ACC112 (cell line): ENCODE results near the gene NLGN1.

Experiments used
- H2AFZ ChIP-seq: fragments of 200-600 bp; sonication (generic); one replicate; pipeline ENCODE4 v1.6.0; 2017; ENCODE audit warnings: antibody characterized with exemption, low read length; ENCODE audit not compliant: unreplicated experiment
- H3K27ac ChIP-seq: fragments of 200-600 bp; sonication (generic); 2 replicates; pipeline ENCODE4 v1.5.1; 2014; ENCODE audit warnings: low read depth, mild to moderate bottlenecking, antibody characterized with exemption, low read length, moderate library complexity
- H3K27me3 ChIP-seq: fragments of 200-600 bp; sonication (generic); 2 replicates; pipeline ENCODE4 v1.6.1; 2014; ENCODE audit warnings: mild to moderate bottlenecking, antibody characterized with exemption, low read length, moderate library complexity, mixed read lengths; ENCODE audit not compliant: insufficient read depth
- H3K36me3 ChIP-seq: fragments of 200-600 bp; sonication (generic); 2 replicates; pipeline ENCODE4 v1.6.1; 2016; ENCODE audit warnings: mild to moderate bottlenecking, antibody characterized with exemption, low read length, moderate library complexity, mixed read lengths; ENCODE audit not compliant: insufficient read depth
- H3K4me1 ChIP-seq: fragments of 200-600 bp; sonication (generic); one replicate; pipeline ENCODE4 v1.6.1; 2016; ENCODE audit warnings: low read length, mixed read lengths; ENCODE audit not compliant: insufficient read depth, unreplicated experiment, control insufficient read depth
- H3K4me3 ChIP-seq: fragments of 200-600 bp; sonication (generic); 2 replicates; pipeline ENCODE4 v1.5.1; 2014; ENCODE audit warnings: mild to moderate bottlenecking, low read depth, low read length
- H3K79me2 ChIP-seq: fragments of 200-600 bp; sonication (generic); one replicate; pipeline ENCODE4 v1.6.0; 2016; ENCODE audit warnings: low read length; ENCODE audit not compliant: control insufficient read depth, unreplicated experiment, insufficient read depth

Gene NLGN1

GRCh38 chr3:173826901-173827609 is 429.5 kb downstream of the NLGN1 start:
- H3K4me3 ChIP-seq: no peak overlapping the region
- no peaks in the 10 kb centered on the region for H3K79me2 ChIP-seq
- H3K4me1 ChIP-seq: peaks cover 9% of the 10 kb centered on the region
- H3K27ac ChIP-seq: no peak overlapping the region
- no peaks in the 10 kb centered on the region for H3K36me3 ChIP-seq
- H3K27me3 ChIP-seq: no peaks in the 10 kb centered on the region
- H2AFZ ChIP-seq: peak overlapping the region; percentile 38

GRCh38 chr3:173838644-173839043 is 441.1 kb downstream of the NLGN1 start:
- Histone ChIP-seq H3K27me3 (no peaks in the 10 kb centered on the region), H3K4me1 (no peaks in the 10 kb centered on the region), H3K79me2 (no peaks in the 10 kb centered on the region), H3K27ac (no peak overlapping the region), H3K36me3 (no peaks in the 10 kb centered on the region), H3K4me3 (no peak overlapping the region), H2AFZ (no peak overlapping the region)

- Histone ChIP-seq H3K27ac (no peak overlapping the region), H2AFZ (no peak overlapping the region), H3K27me3 (no peaks in the 10 kb centered on the region), H3K4me3 (no peak overlapping the region), H3K79me2 (no peaks in the 10 kb centered on the region), H3K4me1 (no peaks in the 10 kb centered on the region), H3K36me3 (no peaks in the 10 kb centered on the region)
Observed at GRCh38 chr3:173839859-173840258, 442.3 kb downstream of the NLGN1 start.

GRCh38 chr3:173841334-173841733 is 443.8 kb downstream of the NLGN1 start:
- no peaks in the 10 kb centered on the region for H3K79me2 ChIP-seq
- no peaks in the 10 kb centered on the region for H3K36me3 ChIP-seq
- H3K4me1 ChIP-seq: no peaks in the 10 kb centered on the region
- no peak overlapping the region for H2AFZ ChIP-seq
- no peak overlapping the region for H3K4me3 ChIP-seq
- H3K27ac ChIP-seq: no peak overlapping the region
- H3K27me3 ChIP-seq: no peaks in the 10 kb centered on the region

GRCh38 chr3:173843060-173843459 is 445.5 kb downstream of the NLGN1 start:
- Histone ChIP-seq H3K79me2 (no peaks in the 10 kb centered on the region), H3K4me1 (no peaks in the 10 kb centered on the region), H3K4me3 (no peak overlapping the region), H3K27me3 (no peaks in the 10 kb centered on the region), H3K27ac (no peak overlapping the region), H3K36me3 (no peaks in the 10 kb centered on the region), H2AFZ (no peak overlapping the region)

GRCh38 chr3:173846584-173846983 is 449.0 kb downstream of the NLGN1 start:
- no peaks in the 10 kb centered on the region for H3K27me3 ChIP-seq
- H2AFZ ChIP-seq: no peak overlapping the region
- H3K27ac ChIP-seq: no peak overlapping the region
- H3K36me3 ChIP-seq: no peaks in the 10 kb centered on the region
- H3K4me1 ChIP-seq: no peaks in the 10 kb centered on the region
- H3K4me3 ChIP-seq: no peak overlapping the region
- no peaks in the 10 kb centered on the region for H3K79me2 ChIP-seq

- Histone ChIP-seq H3K27ac (no peak overlapping the region), H3K27me3 (no peaks in the 10 kb centered on the region), H3K79me2 (no peaks in the 10 kb centered on the region), H3K4me1 (no peaks in the 10 kb centered on the region), H3K4me3 (no peak overlapping the region), H3K36me3 (no peaks in the 10 kb centered on the region), H2AFZ (no peak overlapping the region)
Observed at GRCh38 chr3:173849489-173849888, 451.9 kb downstream of the NLGN1 start.

GRCh38 chr3:173857154-173857553 is 459.6 kb downstream of the NLGN1 start:
- H3K4me1 ChIP-seq: no peaks in the 10 kb centered on the region
- H3K79me2 ChIP-seq: no peaks in the 10 kb centered on the region
- H3K4me3 ChIP-seq: no peak overlapping the region
- no peak overlapping the region for H3K27ac ChIP-seq
- H3K36me3 ChIP-seq: no peaks in the 10 kb centered on the region
- H3K27me3 ChIP-seq: no peaks in the 10 kb centered on the region
- H2AFZ ChIP-seq: no peak overlapping the region

- Histone ChIP-seq H3K4me1 (no peaks in the 10 kb centered on the region), H2AFZ (no peak overlapping the region), H3K79me2 (no peaks in the 10 kb centered on the region), H3K27ac (no peak overlapping the region), H3K36me3 (no peaks in the 10 kb centered on the region), H3K27me3 (no peaks in the 10 kb centered on the region), H3K4me3 (no peak overlapping the region)
Observed at GRCh38 chr3:173862701-173863100, 465.2 kb downstream of the NLGN1 start.

GRCh38 chr3:173863551-173863950 is 466.0 kb downstream of the NLGN1 start:
- Histone ChIP-seq H3K27me3 (no peaks in the 10 kb centered on the region), H3K79me2 (no peaks in the 10 kb centered on the region), H2AFZ (peak overlapping the region; percentile 24), H3K4me1 (no peaks in the 10 kb centered on the region), H3K4me3 (no peak overlapping the region), H3K36me3 (no peaks in the 10 kb centered on the region), H3K27ac (no peak overlapping the region)

- H3K79me2 ChIP-seq: no peaks in the 10 kb centered on the region
- H3K4me3 ChIP-seq: no peak overlapping the region
- no peaks in the 10 kb centered on the region for H3K4me1 ChIP-seq
- no peaks in the 10 kb centered on the region for H3K36me3 ChIP-seq
- H3K27me3 ChIP-seq: no peaks in the 10 kb centered on the region
- H3K27ac ChIP-seq: no peak overlapping the region
- H2AFZ ChIP-seq: no peak overlapping the region
Observed at GRCh38 chr3:173865900-173866498, 468.5 kb downstream of the NLGN1 start.
